HEK293 (cell line): ENCODE data around the gene RAB17.

Experiments used
- CTCF ChIA-PET: fragments of 350-600 bp; formaldehyde crosslinking; extraction: SDS; loops from one replicate; lab custom pipeline; 2021; ENCODE audit warnings: antibody characterized with exemption; lab: Yijun Ruan, JAX
- POLR2A ChIA-PET: fragments of 300-600 bp; formaldehyde crosslinking; extraction: SDS; loops from one replicate; lab custom pipeline; 2020; ENCODE audit warnings: antibody characterized with exemption, inconsistent platforms; lab: Yijun Ruan, JAX
- H3K27ac ChIP-seq: fragments of 200-500 bp; sonication (Bioruptor generic); 2 replicates; pipeline ENCODE4 v1.5.1; 2014; ENCODE audit warnings: low read depth, low read length, control low read depth, inconsistent platforms; ENCODE audit errors: extremely low read depth
- H3K36me3 ChIP-seq, 2 experiments: fragments of 200-500 bp in 1 of 2; sonication (Bioruptor generic) in 1 of 2; 1 replicate in 1 of 2; 2 replicates in 1 of 2; pipeline ENCODE4 v1.5.1; 2014 to 2017; ENCODE audit warnings: inconsistent platforms in 2 of 2, low read length in 2 of 2; ENCODE audit not compliant: control insufficient read depth in 2 of 2, insufficient read depth in 1 of 2
- H3K4me1 ChIP-seq: fragments of 200-500 bp; sonication (Bioruptor generic); 2 replicates; pipeline ENCODE4 v1.5.1; 2014; ENCODE audit warnings: mild to moderate bottlenecking, low read length, inconsistent platforms; ENCODE audit not compliant: control insufficient read depth, insufficient read depth
- H3K4me3 ChIP-seq: 2 replicates; pipeline ENCODE4 v1.5.1; 2011; ENCODE audit warnings: low read depth, mild to moderate bottlenecking, control low read depth, low read length, moderate library complexity
- H3K9me3 ChIP-seq: fragments of 200-500 bp; sonication (Bioruptor generic); 2 replicates; pipeline ENCODE4 v1.5.1; 2014; ENCODE audit warnings: low read depth, low read length, inconsistent platforms; ENCODE audit not compliant: control insufficient read depth, insufficient read depth
- ZFP37 ChIP-seq: fragments of 450-650 bp; formaldehyde crosslinking; IDR thresholded peaks from 2 replicates; pipeline ENCODE4 v1.5.1; 2016; ENCODE audit warnings: missing biosample characterization, missing genetic modification characterization
- ZNF48 ChIP-seq: fragments of 450-650 bp; formaldehyde crosslinking; IDR thresholded peaks from 2 replicates; pipeline ENCODE4 v1.5.1; 2016; ENCODE audit warnings: missing biosample characterization, missing genetic modification characterization
- ZNF544 ChIP-seq: fragments of 450-650 bp; formaldehyde crosslinking; IDR thresholded peaks from 2 replicates; pipeline ENCODE4 v1.5.0; 2017; ENCODE audit warnings: missing biosample characterization, missing genetic modification characterization
- ZNF548 ChIP-seq: fragments of 450-650 bp; formaldehyde crosslinking; IDR thresholded peaks from 2 replicates; pipeline ENCODE4 v1.5.1; 2016; ENCODE audit warnings: missing biosample characterization, missing genetic modification characterization
- ZNF558 ChIP-seq: fragments of 450-650 bp; formaldehyde crosslinking; IDR thresholded peaks from 2 replicates; pipeline ENCODE4 v1.5.1; 2016; ENCODE audit warnings: missing biosample characterization, missing genetic modification characterization
- ZNF776 ChIP-seq: fragments of 450-650 bp; formaldehyde crosslinking; IDR thresholded peaks from 2 replicates; pipeline ENCODE4 v1.5.0; 2017; ENCODE audit warnings: missing biosample characterization, missing genetic modification characterization, borderline replicate concordance
- ZNF785 ChIP-seq: fragments of 450-650 bp; formaldehyde crosslinking; IDR thresholded peaks from 2 replicates; pipeline ENCODE4 v1.5.1; 2016; ENCODE audit warnings: missing biosample characterization, missing genetic modification characterization
- ZXDB ChIP-seq: fragments of 450-650 bp; formaldehyde crosslinking; IDR thresholded peaks from 2 replicates; pipeline ENCODE4 v1.5.1; 2016; ENCODE audit warnings: missing biosample characterization, missing genetic modification characterization
- TF ChIP-seq, protein P1 (sequence below): fragments of 450-650 bp; formaldehyde crosslinking; IDR thresholded peaks from 2 replicates; pipeline ENCODE4; 2016; ENCODE audit warnings: missing biosample characterization, missing genetic modification characterization
- TF ChIP-seq, protein P2 (sequence below): fragments of 450-650 bp; formaldehyde crosslinking; IDR thresholded peaks from 2 replicates; pipeline ENCODE4 v1.5.1; 2016; ENCODE audit warnings: missing biosample characterization, missing genetic modification characterization
- TF ChIP-seq, protein P3 (sequence below): fragments of 450-650 bp; formaldehyde crosslinking; IDR thresholded peaks from 2 replicates; pipeline ENCODE4 v1.5.1; 2016; ENCODE audit warnings: missing biosample characterization, missing genetic modification characterization, borderline replicate concordance
- TF ChIP-seq, protein P4 (sequence below): fragments of 450-650 bp; formaldehyde crosslinking; IDR thresholded peaks from 2 replicates; pipeline ENCODE4 v1.5.1; 2017; ENCODE audit warnings: missing biosample characterization, missing genetic modification characterization
- TF ChIP-seq, protein P5 (sequence below): fragments of 450-650 bp; formaldehyde crosslinking; IDR thresholded peaks from 2 replicates; pipeline ENCODE4 v1.5.1; 2016; ENCODE audit warnings: missing biosample characterization, missing genetic modification characterization
- TF ChIP-seq, protein P6 (sequence below): fragments of 450-650 bp; formaldehyde crosslinking; IDR thresholded peaks from 2 replicates; pipeline ENCODE4 v1.5.1; 2016; ENCODE audit warnings: missing biosample characterization, missing genetic modification characterization

The RAB17 gene

DNA sequence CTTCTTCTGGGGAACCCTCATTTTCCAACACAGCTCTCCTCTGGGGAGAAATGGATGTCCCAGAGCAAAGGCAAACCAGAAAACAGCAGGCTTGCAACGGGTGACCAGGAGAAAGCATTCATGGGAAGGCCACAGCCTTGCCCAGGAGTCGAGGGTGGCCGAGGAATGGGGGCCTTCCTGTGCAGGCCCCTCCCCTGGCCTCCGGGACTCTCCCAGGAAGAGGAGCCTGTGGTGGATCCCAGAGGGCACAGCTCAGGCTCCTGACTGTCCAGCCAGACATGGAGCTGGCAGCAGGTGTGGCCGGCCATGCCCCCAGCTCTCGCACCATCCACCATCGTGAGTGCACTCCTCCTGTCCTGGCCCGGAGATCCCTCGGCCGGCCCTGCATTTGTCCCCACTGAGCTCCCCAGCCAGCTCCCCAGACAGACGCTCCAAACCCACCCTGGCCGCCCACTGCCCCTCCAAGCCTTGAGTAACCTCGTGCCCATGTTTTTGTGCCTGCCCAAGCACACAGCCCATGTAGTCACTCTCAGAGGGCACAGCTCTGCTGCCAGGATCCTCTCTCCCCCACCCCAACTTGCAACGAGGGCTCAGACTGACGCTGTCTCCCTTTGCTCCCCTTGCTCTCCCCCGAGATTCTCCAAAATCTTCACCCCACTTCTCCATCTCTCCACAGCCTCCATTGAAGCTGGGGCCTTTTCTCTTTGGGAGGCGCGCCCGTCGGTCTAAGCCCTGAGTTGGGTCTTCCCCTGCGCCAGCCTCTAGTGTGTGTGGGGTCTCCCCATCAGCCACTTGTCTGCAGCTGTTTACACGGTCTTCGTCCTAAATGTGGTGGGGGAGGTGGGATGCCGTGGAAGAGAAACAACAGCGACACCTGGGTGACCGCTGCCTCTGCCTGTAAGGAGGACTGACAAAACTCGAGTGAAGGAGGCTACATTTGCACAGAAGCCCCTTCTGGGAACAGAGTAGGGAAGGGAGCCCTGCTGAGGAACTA is 14.4 kb downstream of the RAB17 start (continued):
- TF ChIP-seq ZNF776 (tag by site-specific recombination), result no peak
- TF ChIP-seq, protein P1, sequence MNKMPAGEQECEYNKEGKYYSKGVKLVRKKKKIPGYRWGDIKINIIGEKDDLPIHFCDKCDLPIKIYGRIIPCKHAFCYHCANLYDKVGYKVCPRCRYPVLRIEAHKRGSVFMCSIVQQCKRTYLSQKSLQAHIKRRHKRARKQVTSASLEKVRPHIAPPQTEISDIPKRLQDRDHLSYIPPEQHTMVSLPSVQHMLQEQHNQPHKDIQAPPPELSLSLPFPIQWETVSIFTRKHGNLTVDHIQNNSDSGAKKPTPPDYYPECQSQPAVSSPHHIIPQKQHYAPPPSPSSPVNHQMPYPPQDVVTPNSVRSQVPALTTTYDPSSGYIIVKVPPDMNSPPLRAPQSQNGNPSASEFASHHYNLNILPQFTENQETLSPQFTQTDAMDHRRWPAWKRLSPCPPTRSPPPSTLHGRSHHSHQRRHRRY (tag by site-specific recombination), result no peak
- no peak for TF ChIP-seq ZNF785 (tag by site-specific recombination)
- TF ChIP-seq ZNF48, result no peak
- no peak for TF ChIP-seq ZFP37

DNA sequence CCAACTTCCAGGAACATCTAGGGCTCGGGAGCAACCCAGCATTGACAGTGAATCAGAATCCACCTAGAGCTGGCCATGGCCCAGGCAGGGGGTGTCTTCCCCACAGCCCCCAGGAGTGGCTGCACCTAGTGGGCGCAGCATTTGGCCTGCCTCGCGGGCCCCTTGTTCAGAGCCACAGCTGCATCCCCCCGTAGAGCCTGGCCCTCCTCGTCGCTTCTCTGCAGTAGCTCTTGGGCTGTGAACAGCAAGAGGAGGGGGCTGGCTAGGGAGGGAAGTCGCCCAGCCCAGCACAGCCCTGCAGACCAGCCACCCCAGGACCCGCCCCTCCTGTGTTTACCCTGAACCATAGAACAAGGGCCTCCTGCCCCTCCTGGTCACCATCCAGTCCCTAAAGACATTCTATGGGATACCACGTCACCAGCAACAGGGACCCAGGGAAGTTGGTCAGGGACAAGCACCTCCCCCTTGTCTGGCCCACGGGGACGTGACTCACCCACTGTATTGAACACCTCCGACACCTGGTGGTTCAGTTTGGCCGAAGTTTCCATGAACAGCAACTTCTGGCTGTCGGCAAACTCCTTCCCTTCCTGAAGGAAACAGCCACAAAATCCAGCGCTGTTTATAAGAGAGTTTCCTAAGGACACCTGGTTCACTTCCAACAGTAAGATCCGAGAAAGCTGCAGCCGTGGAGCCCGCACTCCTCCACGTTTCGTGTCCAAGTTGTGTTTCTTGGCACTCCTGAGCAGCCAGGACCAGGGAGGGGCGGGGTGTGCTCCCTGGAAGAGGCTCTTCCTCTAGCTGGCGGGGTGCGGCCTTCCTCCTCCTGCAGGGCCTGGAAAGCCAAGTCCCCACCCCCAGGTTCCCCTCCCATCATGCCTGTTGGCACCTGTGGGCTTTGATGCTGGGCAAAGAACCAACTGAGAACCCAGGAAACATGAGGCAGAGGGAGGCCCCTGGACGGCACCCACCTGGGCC is 15.4 kb downstream of the RAB17 start:
- no peak overlapping the region for H3K27ac ChIP-seq
- H3K4me3 ChIP-seq, result no peak overlapping the region
- H3K9me3 ChIP-seq, result no peaks in the 10 kb centered on the region
- H3K36me3 ChIP-seq, result no peaks in the 10 kb centered on the region
- H3K4me1 ChIP-seq, result 0 out of 2 replicates have a peak, but pooled peaks cover 3% of the 10 kb centered on the region
- ChIA-PET CTCF (interaction anchor here (1.1 to 6.5 kb wide), 3 partner anchors 63 to 200 kb away, joined by 4 to 256 read pairs (median 6); no protein-coding TSS in a partner anchor), POLR2A (no interaction called here)
- TF ChIP-seq ZNF544 (tag by site-specific recombination), result no peak

DNA sequence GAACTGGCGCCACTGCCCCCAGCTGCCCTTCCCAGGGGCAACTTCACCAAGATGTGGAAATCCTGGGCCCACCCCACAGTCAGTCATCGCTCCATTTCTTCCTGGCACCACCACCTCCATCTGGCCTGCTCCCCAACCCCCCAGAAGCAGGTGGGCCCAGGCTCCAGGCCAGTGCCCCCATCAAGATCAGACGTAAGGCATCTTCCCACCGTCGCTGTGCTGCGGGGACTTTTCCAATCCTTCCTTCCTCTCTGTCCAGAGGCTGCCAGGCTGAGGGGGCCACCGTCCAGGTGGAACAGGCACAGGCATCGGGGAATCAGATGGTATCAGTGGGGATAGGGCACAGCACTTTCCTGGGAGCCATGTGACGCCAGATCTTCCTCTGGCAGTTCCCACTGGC is 16.1 kb downstream of the RAB17 start:
- H3K36me3 ChIP-seq, result no peaks in the 10 kb centered on the region
- no peaks in the 10 kb centered on the region for H3K9me3 ChIP-seq
- ChIA-PET CTCF (interaction anchor here (0.6 to 6.5 kb wide), 6 partner anchors 26 to 409 kb away, joined by 3 to 256 read pairs (median 4); no protein-coding TSS in a partner anchor), POLR2A (no interaction called here)
- 0 out of 2 replicates have a peak, but pooled peaks cover 3% of the 10 kb centered on the region for H3K4me1 ChIP-seq
- H3K4me3 ChIP-seq, result no peak overlapping the region
- no peak overlapping the region for H3K27ac ChIP-seq
- TF ChIP-seq ZXDB (tag by site-specific recombination), result no peak
- TF ChIP-seq, protein P2, sequence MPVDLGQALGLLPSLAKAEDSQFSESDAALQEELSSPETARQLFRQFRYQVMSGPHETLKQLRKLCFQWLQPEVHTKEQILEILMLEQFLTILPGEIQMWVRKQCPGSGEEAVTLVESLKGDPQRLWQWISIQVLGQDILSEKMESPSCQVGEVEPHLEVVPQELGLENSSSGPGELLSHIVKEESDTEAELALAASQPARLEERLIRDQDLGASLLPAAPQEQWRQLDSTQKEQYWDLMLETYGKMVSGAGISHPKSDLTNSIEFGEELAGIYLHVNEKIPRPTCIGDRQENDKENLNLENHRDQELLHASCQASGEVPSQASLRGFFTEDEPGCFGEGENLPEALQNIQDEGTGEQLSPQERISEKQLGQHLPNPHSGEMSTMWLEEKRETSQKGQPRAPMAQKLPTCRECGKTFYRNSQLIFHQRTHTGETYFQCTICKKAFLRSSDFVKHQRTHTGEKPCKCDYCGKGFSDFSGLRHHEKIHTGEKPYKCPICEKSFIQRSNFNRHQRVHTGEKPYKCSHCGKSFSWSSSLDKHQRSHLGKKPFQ (tag by site-specific recombination), result no peak
- TF ChIP-seq, protein P3, sequence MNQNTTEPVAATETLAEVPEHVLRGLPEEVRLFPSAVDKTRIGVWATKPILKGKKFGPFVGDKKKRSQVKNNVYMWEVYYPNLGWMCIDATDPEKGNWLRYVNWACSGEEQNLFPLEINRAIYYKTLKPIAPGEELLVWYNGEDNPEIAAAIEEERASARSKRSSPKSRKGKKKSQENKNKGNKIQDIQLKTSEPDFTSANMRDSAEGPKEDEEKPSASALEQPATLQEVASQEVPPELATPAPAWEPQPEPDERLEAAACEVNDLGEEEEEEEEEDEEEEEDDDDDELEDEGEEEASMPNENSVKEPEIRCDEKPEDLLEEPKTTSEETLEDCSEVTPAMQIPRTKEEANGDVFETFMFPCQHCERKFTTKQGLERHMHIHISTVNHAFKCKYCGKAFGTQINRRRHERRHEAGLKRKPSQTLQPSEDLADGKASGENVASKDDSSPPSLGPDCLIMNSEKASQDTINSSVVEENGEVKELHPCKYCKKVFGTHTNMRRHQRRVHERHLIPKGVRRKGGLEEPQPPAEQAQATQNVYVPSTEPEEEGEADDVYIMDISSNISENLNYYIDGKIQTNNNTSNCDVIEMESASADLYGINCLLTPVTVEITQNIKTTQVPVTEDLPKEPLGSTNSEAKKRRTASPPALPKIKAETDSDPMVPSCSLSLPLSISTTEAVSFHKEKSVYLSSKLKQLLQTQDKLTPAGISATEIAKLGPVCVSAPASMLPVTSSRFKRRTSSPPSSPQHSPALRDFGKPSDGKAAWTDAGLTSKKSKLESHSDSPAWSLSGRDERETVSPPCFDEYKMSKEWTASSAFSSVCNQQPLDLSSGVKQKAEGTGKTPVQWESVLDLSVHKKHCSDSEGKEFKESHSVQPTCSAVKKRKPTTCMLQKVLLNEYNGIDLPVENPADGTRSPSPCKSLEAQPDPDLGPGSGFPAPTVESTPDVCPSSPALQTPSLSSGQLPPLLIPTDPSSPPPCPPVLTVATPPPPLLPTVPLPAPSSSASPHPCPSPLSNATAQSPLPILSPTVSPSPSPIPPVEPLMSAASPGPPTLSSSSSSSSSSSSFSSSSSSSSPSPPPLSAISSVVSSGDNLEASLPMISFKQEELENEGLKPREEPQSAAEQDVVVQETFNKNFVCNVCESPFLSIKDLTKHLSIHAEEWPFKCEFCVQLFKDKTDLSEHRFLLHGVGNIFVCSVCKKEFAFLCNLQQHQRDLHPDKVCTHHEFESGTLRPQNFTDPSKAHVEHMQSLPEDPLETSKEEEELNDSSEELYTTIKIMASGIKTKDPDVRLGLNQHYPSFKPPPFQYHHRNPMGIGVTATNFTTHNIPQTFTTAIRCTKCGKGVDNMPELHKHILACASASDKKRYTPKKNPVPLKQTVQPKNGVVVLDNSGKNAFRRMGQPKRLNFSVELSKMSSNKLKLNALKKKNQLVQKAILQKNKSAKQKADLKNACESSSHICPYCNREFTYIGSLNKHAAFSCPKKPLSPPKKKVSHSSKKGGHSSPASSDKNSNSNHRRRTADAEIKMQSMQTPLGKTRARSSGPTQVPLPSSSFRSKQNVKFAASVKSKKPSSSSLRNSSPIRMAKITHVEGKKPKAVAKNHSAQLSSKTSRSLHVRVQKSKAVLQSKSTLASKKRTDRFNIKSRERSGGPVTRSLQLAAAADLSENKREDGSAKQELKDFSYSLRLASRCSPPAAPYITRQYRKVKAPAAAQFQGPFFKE (tag by site-specific recombination), result no peak
- TF ChIP-seq, protein P4, sequence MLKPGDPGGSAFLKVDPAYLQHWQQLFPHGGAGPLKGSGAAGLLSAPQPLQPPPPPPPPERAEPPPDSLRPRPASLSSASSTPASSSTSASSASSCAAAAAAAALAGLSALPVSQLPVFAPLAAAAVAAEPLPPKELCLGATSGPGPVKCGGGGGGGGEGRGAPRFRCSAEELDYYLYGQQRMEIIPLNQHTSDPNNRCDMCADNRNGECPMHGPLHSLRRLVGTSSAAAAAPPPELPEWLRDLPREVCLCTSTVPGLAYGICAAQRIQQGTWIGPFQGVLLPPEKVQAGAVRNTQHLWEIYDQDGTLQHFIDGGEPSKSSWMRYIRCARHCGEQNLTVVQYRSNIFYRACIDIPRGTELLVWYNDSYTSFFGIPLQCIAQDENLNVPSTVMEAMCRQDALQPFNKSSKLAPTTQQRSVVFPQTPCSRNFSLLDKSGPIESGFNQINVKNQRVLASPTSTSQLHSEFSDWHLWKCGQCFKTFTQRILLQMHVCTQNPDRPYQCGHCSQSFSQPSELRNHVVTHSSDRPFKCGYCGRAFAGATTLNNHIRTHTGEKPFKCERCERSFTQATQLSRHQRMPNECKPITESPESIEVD (tag by site-specific recombination), result no peak
- TF ChIP-seq ZNF548, result no peak
- TF ChIP-seq, protein P5, sequence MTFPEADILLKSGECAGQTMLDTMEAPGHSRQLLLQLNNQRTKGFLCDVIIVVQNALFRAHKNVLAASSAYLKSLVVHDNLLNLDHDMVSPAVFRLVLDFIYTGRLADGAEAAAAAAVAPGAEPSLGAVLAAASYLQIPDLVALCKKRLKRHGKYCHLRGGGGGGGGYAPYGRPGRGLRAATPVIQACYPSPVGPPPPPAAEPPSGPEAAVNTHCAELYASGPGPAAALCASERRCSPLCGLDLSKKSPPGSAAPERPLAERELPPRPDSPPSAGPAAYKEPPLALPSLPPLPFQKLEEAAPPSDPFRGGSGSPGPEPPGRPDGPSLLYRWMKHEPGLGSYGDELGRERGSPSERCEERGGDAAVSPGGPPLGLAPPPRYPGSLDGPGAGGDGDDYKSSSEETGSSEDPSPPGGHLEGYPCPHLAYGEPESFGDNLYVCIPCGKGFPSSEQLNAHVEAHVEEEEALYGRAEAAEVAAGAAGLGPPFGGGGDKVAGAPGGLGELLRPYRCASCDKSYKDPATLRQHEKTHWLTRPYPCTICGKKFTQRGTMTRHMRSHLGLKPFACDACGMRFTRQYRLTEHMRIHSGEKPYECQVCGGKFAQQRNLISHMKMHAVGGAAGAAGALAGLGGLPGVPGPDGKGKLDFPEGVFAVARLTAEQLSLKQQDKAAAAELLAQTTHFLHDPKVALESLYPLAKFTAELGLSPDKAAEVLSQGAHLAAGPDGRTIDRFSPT (tag by site-specific recombination), result no peak
- TF ChIP-seq, protein P6, sequence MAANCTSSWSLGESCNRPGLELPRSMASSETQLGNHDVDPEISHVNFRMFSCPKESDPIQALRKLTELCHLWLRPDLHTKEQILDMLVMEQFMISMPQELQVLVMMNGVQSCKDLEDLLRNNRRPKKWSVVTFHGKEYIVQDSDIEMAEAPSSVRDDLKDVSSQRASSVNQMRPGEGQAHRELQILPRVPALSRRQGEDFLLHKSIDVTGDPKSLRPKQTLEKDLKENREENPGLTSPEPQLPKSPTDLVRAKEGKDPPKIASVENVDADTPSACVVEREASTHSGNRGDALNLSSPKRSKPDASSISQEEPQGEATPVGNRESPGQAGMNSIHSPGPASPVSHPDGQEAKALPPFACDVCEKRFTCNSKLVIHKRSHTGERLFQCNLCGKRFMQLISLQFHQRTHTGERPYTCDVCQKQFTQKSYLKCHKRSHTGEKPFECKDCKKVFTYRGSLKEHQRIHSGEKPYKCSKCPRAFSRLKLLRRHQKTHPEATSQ (tag by site-specific recombination), result no peak
- no peak for TF ChIP-seq ZNF558 (tag by site-specific recombination)
